HCT116 (cell line): ENCODE results near the gene ARHGAP28.

Experiments
- POLR2A ChIP-seq: IDR thresholded peaks from 2 replicates; pipeline ENCODE4 v1.7.0; 2011; ENCODE audit warnings: borderline replicate concordance; ENCODE audit not compliant: insufficient read depth, insufficient read length; ENCODE audit errors: extremely low read depth
- TF ChIP-seq, protein P1 (sequence below), 3 experiments: fragments of 200-600 bp in 1 of 3; sonication (generic) in 1 of 3; IDR thresholded peaks in 2 of 3; conservative IDR thresholded peaks in 1 of 3; 2 replicates each; pipeline ENCODE4 v1.5.1; 2012 to 2017; ENCODE audit warnings: low read depth in 2 of 3, low read length in 2 of 3, antibody characterized with exemption in 1 of 3, borderline replicate concordance in 1 of 3, control low read depth in 1 of 3, mild to moderate bottlenecking in 1 of 3, mixed read lengths in 1 of 3, mixed run types in 1 of 3, moderate library complexity in 1 of 3; ENCODE audit not compliant: insufficient read depth in 1 of 3
- TF ChIP-seq, protein P2 (sequence below): IDR thresholded peaks from 2 replicates; pipeline ENCODE4 v1.6.1; 2012

DNA sequence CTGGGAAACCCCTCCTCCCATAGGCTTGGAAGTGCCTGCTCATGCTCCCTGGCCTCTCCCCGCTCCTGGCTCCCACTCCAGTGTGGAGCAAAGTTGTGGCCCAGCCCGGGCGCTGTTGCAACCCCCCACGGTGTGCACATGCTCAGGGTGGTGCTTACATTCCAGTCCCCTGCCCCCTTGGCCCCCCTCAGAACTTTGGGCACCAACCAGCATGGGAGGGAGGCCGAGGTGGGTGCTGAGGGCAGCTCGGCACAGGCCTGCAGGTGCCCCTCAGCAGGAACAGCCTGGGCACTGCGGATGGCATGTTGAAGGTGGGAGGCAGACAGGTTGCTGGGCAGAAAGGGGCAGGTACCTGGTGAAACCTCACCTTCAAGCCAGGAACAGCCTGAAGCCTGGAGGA lies 125.3 kb downstream of the ARHGAP28 start:
- TF ChIP-seq, protein P1, sequence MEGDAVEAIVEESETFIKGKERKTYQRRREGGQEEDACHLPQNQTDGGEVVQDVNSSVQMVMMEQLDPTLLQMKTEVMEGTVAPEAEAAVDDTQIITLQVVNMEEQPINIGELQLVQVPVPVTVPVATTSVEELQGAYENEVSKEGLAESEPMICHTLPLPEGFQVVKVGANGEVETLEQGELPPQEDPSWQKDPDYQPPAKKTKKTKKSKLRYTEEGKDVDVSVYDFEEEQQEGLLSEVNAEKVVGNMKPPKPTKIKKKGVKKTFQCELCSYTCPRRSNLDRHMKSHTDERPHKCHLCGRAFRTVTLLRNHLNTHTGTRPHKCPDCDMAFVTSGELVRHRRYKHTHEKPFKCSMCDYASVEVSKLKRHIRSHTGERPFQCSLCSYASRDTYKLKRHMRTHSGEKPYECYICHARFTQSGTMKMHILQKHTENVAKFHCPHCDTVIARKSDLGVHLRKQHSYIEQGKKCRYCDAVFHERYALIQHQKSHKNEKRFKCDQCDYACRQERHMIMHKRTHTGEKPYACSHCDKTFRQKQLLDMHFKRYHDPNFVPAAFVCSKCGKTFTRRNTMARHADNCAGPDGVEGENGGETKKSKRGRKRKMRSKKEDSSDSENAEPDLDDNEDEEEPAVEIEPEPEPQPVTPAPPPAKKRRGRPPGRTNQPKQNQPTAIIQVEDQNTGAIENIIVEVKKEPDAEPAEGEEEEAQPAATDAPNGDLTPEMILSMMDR (IDR thresholded peaks at IDR 0.05 in 2 of 3, conservative IDR thresholded peaks at IDR 0.05 in 1 of 3; ENCODE audit: borderline replicate concordance in 1 of 3, insufficient read depth in 1 of 3, low read depth in 2 of 3, low read length in 2 of 3), result no peak
- TF ChIP-seq, protein P2, sequence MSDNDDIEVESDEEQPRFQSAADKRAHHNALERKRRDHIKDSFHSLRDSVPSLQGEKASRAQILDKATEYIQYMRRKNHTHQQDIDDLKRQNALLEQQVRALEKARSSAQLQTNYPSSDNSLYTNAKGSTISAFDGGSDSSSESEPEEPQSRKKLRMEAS, result no peak
- TF ChIP-seq POLR2A, result no peak
